ENCODE measurements around the gene TSC2. TPM values are rescaled to one million over a fixed set of nuclear protein-coding genes. Genes with fewer than 3 reads are reported as not detected.

The TSC2 gene
- total RNA-seq, 4 donors from 2014 or later: 75.4 to 507 (median 111) TPM

DNA sequence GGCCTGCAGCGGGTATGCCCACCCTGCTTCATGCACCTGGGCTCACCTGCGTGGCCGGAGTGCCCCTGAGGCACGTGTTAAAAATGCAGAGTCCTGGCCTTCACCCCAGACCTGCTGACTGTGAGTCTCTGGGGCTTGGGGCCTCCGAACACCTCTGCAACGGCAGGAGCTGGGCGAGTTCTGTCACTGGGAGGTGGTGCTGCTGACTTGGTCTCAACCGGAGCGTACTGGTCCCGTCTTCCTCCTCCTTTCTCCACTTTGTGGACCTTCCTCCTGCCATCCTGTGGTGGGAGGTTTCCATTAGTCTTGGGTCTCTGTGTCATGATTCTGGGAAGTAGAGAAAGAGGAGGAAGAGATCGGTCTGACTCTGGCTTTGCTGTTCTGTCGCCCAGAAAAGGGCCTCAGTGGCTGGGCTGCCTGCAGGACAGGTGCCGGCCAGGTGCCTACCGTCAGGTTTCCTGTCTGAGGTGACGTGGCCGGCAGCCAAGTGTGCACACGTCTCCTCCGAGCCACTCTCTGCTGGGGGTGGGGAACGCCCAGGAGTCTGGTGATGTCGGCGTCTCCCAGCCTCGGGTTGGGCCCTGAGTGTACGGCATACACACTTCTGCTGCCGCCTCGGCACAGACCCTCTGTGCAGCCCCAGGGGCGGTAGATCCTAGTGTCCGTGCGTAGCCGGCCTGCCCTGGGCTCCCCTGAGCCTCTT is 6.9 kb downstream of the TSC2 start:
- Histone ChIP-seq H3K4me3 (no peak overlapping the region), H3K27ac (no peak overlapping the region), H3K9me3 (no peaks in the 10 kb centered on the region), H3K36me3 (peaks cover 0 to 89% (median 0%) of the 10 kb centered on the region in 3 donors), H3K27me3 (no peaks in the 10 kb centered on the region), H3K4me1 (peaks cover 0 to 27% (median 0%) of the 10 kb centered on the region in 4 donors)
- TF ChIP-seq EP300 (IDR thresholded peaks at IDR 0.05) (no peak), POLR2A (IDR thresholded peaks at IDR 0.05) (no peak)
- TF ChIP-seq, protein P1, sequence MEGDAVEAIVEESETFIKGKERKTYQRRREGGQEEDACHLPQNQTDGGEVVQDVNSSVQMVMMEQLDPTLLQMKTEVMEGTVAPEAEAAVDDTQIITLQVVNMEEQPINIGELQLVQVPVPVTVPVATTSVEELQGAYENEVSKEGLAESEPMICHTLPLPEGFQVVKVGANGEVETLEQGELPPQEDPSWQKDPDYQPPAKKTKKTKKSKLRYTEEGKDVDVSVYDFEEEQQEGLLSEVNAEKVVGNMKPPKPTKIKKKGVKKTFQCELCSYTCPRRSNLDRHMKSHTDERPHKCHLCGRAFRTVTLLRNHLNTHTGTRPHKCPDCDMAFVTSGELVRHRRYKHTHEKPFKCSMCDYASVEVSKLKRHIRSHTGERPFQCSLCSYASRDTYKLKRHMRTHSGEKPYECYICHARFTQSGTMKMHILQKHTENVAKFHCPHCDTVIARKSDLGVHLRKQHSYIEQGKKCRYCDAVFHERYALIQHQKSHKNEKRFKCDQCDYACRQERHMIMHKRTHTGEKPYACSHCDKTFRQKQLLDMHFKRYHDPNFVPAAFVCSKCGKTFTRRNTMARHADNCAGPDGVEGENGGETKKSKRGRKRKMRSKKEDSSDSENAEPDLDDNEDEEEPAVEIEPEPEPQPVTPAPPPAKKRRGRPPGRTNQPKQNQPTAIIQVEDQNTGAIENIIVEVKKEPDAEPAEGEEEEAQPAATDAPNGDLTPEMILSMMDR (IDR thresholded peaks at IDR 0.05): no peak
- 85 to 89% methylated on average over 17 to 24 of the region's 29 CpGs for WGBS, 2 donors
- no peak for DNase-seq (ENCODE audit: low spot score in 2 of 2)

DNA sequence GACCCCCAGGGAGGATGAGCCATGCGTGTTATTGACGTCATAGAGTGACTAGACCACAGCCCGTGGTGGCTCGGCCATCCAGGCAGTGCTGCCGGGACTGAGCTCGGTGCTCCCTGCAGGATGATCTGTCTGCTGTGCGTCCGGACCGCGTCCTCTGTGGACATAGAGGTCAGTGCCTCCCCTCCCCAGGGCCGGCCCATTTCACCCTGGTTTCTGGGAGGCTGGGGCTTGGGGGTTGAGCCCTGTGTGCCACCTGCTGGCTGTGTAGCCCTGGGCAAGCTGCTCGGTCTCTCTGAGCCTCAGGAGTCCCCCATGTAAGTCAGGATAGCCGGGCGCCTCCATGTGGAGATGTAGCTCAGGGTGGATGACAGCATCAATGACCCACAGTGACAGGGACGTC is 8.3 kb downstream of the TSC2 start:
- H3K27ac ChIP-seq: peak overlapping the region in 2 of 4 donors; percentile 54 to 67
- no peak overlapping the region for H3K4me3 ChIP-seq
- peaks cover 0 to 92% (median 0%) of the 10 kb centered on the region in 3 donors for H3K36me3 ChIP-seq
- WGBS, 2 donors: 41 to 44% methylated on average over 10 to 15 of the region's 15 CpGs
- H3K9me3 ChIP-seq: no peaks in the 10 kb centered on the region
- TF ChIP-seq, protein P1 (IDR thresholded peaks at IDR 0.05): peak in 3 of 5 experiments; percentile 22 to 58 (median 31)
- no peak for TF ChIP-seq EP300 (IDR thresholded peaks at IDR 0.05)
- DNase-seq (ENCODE audit: low spot score in 2 of 2): no peak
- peaks cover 0 to 27% (median 0%) of the 10 kb centered on the region in 4 donors for H3K4me1 ChIP-seq
- no peaks in the 10 kb centered on the region for H3K27me3 ChIP-seq

DNA sequence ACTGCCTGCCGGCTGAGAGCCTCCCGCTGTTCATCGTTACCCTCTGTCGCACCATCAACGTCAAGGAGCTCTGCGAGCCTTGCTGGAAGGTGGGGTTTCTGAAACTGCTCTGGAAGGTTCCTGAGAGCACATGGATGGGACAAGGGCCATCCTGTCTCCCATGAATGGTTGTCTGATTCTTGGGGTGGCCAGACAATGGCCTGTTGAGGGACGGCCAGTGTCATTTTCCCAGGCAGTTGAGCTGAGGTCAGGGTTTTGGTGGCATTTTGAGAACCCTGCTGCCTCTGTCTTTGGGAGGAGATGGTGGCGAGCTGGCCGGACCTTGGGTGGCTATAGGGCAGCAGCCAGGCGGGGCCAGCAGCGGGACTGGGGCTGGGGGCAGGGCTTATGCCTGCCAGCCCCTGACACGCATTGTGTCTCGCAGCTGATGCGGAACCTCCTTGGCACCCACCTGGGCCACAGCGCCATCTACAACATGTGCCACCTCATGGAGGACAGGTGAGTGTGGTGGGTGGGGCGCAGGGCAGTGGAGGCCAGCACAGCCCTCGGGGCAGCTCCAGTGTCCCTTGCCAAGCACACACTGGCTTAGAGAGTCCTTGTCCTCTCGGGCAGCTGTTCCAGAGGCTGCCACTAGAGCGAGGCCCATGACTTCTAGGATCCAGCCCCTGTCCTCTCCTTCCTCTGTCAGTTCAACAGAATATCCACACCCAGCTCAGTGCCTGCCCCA is 9.1 kb downstream of the TSC2 start:
- TF ChIP-seq, protein P1 (IDR thresholded peaks at IDR 0.05): peak; percentile 10 to 54 (median 34)
- TF ChIP-seq POLR2A (IDR thresholded peaks at IDR 0.05): no peak
- 62 to 64% methylated on average over 11 to 19 of the region's 19 CpGs for WGBS, 2 donors
- Histone ChIP-seq H3K4me3 (no peak overlapping the region), H3K27ac (peak overlapping the region in 2 of 4 donors; percentile 54 to 67), H3K9me3 (no peaks in the 10 kb centered on the region), H3K27me3 (no peaks in the 10 kb centered on the region), H3K36me3 (peaks cover 0 to 93% (median 0%) of the 10 kb centered on the region in 3 donors), H3K4me1 (peaks cover 0 to 27% (median 0%) of the 10 kb centered on the region in 4 donors)
- DNase-seq (ENCODE audit: low spot score in 2 of 2): no peak

DNA sequence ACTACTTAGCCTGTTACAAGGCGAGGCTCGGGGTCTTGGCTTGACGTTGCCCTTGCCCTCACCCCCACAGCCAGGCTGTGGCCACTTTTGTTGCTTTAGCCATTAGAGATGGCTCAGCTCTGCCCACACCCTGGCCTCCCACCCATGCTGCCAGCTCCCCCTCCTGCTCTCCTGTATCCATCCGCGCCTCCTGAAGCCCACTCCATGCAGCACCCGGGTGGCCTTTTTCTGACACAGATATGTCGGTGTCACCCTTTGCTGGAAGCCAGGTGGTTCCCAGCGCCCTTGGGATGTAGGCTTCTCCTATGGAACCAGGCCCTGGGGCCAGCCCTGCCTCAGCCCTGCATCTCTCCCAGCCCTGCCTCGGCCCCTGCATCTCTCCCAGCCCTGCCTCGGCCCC is 9.7 kb downstream of the TSC2 start:
- H3K4me3 ChIP-seq: no peak overlapping the region
- H3K9me3 ChIP-seq: no peaks in the 10 kb centered on the region
- H3K4me1 ChIP-seq: peaks cover 0 to 27% (median 0%) of the 10 kb centered on the region in 4 donors
- no peak for TF ChIP-seq POLR2A (IDR thresholded peaks at IDR 0.05)
- TF ChIP-seq, protein P1 (IDR thresholded peaks at IDR 0.05): no peak
- TF ChIP-seq EP300 (IDR thresholded peaks at IDR 0.05): no peak
- DNase-seq (ENCODE audit: low spot score in 2 of 2): no peak
- peak overlapping the region in 1 of 4 donors; percentile 67 for H3K27ac ChIP-seq
- H3K36me3 ChIP-seq: peaks cover 0 to 93% (median 0%) of the 10 kb centered on the region in 3 donors
- H3K27me3 ChIP-seq: no peaks in the 10 kb centered on the region
- 75 to 89% methylated on average over 10 of the region's 10 CpGs for WGBS, 2 donors

DNA sequence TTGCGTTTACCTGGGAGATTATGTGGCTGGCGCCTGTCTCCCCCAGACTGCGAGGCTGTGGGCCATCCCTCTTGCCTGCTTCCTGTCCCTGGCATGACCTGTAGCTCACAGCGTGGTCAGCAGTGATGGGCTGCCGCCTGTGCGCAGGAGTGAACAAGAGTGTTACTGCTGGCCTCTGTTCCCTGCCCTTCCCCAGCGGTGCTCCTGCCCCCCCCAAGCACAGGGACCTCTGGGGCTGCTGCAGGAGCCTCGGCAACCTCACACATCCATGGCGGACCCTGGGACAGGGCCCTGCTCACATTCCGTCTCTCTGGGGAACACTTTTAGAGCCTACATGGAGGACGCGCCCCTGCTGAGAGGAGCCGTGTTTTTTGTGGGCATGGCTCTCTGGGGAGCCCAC is 10.6 kb downstream of the TSC2 start:
- Histone ChIP-seq H3K36me3 (peaks cover 0 to 93% (median 0%) of the 10 kb centered on the region in 3 donors), H3K4me1 (peaks cover 0 to 24% (median 0%) of the 10 kb centered on the region in 4 donors), H3K27ac (no peak overlapping the region), H3K4me3 (no peak overlapping the region), H3K9me3 (no peaks in the 10 kb centered on the region), H3K27me3 (no peaks in the 10 kb centered on the region)
- DNase-seq (ENCODE audit: low spot score in 2 of 2): no peak
- TF ChIP-seq POLR2A (IDR thresholded peaks at IDR 0.05) (no peak), EP300 (IDR thresholded peaks at IDR 0.05) (no peak)
- TF ChIP-seq, protein P1 (IDR thresholded peaks at IDR 0.05): no peak
- 77 to 89% methylated on average over 11 to 13 of the region's 13 CpGs for WGBS, 2 donors
